Hepatocyte (in vitro differentiated cells): Measurements from ENCODE around the gene BBS9.

Experiments
- EZH2 ChIP-seq: fragments of 200-600 bp; sonication (generic); IDR thresholded peaks from 2 replicates; pipeline ENCODE4 v1.6.1; 2016; ENCODE audit warnings: antibody characterized with exemption, mild to moderate bottlenecking, borderline replicate concordance
- EZH2phosphoT487 ChIP-seq: fragments of 200-600 bp; sonication (generic); IDR thresholded peaks from one replicate; pipeline ENCODE4 v1.6.1; 2018; ENCODE audit warnings: antibody characterized with exemption, mild to moderate bottlenecking, low read depth, moderate library complexity; ENCODE audit not compliant: unreplicated experiment, severe bottlenecking
- TF ChIP-seq, protein P1 (sequence below): fragments of 200-600 bp; sonication (generic); IDR thresholded peaks from 2 replicates; pipeline ENCODE4 v1.5.1; 2016; ENCODE audit warnings: antibody characterized with exemption, mild to moderate bottlenecking; ENCODE audit not compliant: poor library complexity

DNA sequence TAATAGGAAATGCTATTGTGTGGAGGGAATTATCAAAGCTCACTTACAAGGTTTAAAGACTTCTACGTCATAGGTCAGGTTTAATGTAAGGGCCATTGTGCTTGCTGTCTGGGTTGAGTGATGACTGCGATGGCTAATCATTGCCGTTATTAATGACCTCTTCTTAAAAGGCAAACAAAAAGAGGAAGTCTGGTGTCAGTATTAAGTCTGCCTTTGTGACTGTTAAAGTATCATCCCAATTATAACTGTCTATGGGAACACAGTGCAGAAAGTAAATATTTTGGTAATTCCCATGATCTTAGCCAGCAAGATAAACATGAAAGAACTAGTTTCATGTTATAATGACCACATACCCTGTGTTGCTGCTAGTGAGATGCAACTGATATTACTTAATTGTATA, 382.4 kb downstream of the BBS9 start:
- TF ChIP-seq, protein P1, sequence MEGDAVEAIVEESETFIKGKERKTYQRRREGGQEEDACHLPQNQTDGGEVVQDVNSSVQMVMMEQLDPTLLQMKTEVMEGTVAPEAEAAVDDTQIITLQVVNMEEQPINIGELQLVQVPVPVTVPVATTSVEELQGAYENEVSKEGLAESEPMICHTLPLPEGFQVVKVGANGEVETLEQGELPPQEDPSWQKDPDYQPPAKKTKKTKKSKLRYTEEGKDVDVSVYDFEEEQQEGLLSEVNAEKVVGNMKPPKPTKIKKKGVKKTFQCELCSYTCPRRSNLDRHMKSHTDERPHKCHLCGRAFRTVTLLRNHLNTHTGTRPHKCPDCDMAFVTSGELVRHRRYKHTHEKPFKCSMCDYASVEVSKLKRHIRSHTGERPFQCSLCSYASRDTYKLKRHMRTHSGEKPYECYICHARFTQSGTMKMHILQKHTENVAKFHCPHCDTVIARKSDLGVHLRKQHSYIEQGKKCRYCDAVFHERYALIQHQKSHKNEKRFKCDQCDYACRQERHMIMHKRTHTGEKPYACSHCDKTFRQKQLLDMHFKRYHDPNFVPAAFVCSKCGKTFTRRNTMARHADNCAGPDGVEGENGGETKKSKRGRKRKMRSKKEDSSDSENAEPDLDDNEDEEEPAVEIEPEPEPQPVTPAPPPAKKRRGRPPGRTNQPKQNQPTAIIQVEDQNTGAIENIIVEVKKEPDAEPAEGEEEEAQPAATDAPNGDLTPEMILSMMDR: no peak
- no peak for TF ChIP-seq EZH2
- no peak for TF ChIP-seq EZH2phosphoT487
